GM19239 (cell line): ENCODE data around the gene RAB23.

Experiments used
- DNase-seq: peaks from one replicate; pipeline ENCODE4 v3.0.0; 2011; ENCODE audit warnings: low spot score; ENCODE audit not compliant: insufficient read length
- FAIRE-seq: peaks from 2 replicates; lab custom pipeline; 2011; peaks lifted over from hg19 to GRCh38; lab: Jason Lieb, UNC

The RAB23 gene

GRCh38 chr6:57221936-57222742 is at the start of gene RAB23:
Gene RAB23 (minus strand): TSS chr6:57222307. CDS start chr6:57210380, 11,927 bp downstream.
- DNase-seq (peak; percentile 69), FAIRE-seq (peak; percentile 89)

GRCh38 chr6:57268294-57268640 is 46.2 kb upstream of the RAB23 start:
- DNase-seq: no peak
- FAIRE-seq: no peak

DNA sequence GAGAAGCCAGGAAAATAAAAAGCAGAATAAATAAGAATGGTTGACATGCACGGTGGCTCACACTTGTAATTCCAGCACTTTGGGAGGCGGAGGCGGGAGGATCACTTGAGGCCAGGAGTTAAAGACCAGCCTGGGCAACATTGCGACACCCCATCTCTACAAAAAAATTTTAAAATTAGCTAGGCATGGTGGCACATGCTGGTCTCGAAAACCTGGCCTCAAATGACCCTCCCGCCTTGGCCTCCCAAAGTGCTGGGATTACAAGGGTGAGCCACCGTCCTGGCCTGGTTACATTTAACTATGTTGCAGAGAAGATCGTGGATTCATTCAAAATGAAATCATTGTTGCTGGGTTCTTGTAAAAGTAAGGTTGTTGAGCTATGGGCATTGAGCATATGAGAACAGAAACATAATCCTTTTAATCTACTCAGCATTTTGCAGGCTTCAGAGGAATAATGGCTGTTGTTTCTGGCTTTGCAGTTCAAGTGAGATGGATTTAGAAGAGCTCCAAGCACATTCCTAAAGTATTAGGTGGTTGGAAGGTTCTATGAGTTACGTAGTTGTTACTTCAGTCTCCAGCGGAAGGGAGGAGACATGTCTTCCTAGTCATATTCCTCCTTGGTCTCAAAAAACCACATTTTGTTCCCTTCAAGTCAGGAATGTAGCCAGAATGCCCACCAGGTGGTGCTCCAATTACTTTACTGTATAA is 45.6 kb upstream of the RAB23 start:
- no peak for DNase-seq
- FAIRE-seq: no peak

DNA sequence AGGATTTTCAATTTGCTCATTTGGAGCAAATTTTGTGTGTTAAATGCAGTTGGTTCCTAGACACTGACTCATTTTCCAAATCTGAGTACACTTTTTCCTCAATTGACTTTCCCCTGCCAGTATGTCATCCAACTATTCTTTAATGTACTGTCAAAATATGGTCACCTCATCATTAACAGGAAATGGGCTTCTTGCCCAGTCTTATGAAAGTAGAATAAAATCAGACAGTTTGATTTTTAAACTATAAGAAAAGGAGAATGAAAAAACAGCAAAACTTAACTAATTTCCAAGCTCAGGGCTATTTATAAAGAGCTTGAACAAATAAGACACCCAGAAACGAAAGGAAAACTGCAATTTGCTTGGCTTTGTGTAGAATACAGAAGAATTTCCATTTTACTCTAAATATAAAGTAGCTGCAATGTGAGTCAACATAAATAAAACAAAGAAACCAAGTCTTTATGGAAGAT is 43.7 kb upstream of the RAB23 start:
- no peak for DNase-seq
- no peak for FAIRE-seq

DNA sequence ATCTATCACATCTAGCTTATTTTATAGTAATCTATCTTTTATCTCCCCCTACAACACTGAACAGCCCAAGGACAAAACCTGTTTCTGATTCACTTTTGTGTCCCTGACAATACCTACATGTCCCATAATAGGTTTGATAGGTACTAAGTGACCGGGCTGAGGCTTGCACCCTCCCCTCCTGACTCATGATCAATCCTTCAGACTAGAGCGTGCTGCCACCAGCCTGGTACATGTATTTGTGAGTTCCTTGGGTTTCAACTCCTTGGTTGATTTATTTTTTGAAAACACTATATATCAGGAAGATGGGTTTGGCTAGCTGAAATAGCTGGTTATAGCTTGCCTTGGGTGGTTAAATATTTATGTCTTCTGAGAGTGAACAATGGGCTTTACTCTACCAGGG is 41.6 kb upstream of the RAB23 start:
- DNase-seq (no peak), FAIRE-seq (no peak)

DNA sequence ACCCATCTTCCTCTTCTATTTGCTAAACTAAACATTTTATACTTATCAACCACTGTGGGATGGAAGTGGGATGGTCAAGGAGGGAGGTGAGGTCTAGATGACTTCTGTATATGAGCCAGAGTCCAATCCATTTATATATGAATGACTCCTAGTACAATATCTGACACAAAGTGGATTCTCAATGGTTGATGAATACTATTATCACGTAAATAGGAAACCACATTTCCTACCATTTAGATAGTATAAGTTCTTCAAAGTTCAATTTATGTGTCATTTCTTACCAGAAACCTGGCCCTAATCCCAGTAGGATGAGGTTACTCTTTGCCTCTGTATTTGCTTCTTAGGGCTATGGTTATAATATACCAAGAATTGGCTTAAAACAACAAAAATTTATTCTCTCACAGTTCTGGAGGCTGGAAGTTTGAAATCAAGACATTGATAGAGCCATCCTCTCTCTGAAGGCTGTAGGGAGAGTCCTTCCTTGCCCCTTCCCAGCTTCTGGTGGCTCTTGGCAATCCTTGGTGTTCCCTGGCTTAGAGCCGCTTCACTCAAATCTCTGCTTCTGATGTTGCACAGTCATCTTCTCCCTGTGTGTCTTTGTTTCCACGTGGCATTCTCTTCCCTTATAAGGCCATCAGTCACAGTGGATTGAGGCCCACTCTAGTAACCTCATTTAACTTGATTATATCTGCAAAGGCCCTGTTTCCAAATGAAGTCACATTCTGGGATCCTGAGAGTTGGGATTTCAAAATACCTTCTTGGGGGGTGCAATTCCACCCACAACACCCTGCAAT is 41.0 kb upstream of the RAB23 start:
- DNase-seq (no peak), FAIRE-seq (no peak)

GRCh38 chr6:57262488-57262887 is 40.4 kb upstream of the RAB23 start:
- DNase-seq: no peak
- FAIRE-seq: no peak

GRCh38 chr6:57261926-57262325 is 39.8 kb upstream of the RAB23 start:
- no peak for DNase-seq
- FAIRE-seq: no peak

DNA sequence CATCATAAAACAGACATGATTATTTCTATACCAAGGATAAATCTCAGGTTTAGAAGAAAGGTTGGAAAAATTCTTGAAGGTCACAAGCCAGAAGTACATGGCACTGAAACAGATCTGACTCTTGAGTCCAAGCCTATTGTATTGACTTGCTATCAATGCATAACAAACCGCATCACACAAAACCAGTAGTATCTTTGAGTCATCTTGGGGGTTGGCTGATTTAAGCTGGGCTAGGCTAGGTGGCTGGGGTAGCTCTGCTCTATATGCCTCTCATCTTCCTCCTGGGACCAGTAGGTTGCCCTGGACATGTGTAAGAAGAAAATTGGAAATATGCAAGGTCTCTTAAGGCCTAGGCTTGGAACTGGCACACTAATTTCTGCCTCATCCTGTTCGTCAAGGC is 37.0 kb upstream of the RAB23 start:
- DNase-seq (no peak), FAIRE-seq (no peak)

DNA sequence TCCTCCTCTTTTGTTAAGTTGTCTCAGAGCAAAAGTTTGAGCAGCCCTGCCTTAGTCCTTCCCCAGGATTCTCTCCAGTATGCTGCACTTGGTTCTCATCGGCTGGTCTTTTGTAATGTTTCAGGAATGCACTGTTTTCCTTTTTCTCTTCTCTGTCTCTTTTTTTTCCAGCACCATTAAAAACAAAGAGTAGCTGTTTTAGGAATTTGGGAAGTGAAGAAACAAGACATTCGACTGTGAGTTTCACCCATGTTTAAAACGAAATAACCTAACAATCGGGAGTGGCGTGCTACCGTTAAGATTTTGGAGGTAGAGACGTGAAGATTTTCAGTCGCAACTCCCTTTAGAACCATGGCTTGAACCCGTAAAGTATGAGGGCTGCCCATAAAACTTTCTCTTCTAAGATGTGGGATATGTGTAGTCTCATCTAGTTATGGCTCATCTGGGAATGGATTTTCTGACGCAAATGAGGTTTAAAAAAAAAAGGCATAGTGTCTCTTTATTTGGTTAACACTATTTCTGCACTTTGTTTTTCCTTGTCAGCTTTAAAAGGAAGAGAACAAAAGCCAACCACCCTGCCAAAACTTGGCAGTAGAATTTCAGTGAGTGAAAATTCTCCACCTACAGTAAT is 35.9 kb upstream of the RAB23 start:
- FAIRE-seq: no peak
- no peak for DNase-seq

DNA sequence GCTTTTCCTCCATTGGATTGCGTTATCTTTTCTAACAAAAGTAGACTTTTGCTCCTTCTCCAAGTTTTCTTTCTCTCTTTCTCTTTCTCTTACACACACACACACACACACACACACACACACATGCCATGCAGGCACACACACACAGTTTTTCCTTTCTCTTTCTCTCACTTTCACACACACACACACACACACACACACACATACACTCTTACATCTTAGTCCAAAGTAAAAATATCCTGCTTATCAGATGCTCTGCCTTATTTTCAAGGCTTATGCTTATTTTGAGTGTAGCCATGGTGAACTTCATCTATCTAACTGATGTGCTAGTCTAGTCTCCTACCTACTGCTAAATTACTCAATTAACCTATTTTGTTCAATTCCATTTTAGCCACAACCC is 34.4 kb upstream of the RAB23 start:
- DNase-seq: no peak
- no peak for FAIRE-seq

DNA sequence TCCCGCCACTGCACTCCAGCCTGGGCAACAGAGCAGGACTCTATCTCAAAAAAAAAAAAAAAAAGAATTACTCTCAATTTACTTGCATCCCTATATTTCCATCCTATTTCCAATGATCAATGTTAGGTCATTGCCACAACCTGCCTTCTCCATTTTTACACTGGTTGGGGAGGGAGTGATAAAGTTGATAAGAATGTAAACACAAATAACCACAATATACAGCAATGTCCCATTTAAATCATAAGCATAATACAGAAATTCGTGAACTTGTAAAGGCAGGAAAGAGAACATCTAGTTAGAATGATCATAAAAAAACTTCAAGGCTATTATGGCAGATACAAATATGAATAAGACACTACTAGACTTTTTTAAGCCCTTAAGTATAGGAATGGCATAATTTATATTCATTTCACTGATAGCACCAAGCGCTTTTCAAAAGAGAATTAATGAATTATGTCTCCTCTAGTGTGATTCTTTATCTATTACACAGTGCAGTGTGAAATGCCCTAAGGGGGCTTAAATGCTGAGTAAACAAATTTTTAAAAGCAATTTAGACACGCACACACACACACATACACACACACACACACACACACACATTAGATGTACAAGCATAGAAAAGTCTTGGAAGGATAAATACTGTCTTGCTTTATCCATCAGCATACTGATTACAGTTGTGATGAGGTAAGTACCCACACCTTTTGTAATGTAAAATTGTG is 33.5 kb upstream of the RAB23 start:
- DNase-seq (no peak), FAIRE-seq (no peak)

DNA sequence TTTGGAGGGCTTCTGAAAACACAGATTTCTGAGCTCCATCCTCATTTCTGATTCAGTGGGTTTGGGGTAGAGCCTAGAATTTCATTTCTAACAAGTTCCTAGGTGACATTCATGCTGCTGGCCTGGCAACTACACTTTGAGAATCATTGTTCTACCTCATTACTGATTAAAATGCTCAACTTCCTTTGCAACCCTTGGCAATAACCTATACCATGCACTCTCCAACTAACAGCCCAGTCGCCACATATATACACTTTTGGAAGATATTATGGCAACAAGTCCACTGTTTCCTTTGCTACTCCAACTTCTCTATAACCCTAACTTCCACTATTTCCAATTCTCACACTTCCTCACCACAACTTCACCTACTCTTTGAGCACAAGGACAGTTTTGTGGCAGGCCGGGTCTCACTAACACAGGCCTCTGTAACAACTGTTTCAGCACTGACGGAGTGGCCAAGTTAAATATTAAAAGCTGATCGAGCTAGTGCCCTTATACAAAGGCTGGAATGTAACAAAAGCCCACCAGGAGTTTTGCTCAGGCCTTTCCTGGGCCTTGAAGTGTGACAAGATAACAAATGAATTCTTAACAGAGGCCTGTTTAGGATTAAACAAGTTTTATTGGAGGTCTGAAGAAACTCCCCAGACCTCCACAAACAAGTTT is 32.1 kb upstream of the RAB23 start:
- FAIRE-seq (no peak), DNase-seq (no peak)

GRCh38 chr6:57252975-57253374 is 30.9 kb upstream of the RAB23 start:
- no peak for DNase-seq
- no peak for FAIRE-seq

DNA sequence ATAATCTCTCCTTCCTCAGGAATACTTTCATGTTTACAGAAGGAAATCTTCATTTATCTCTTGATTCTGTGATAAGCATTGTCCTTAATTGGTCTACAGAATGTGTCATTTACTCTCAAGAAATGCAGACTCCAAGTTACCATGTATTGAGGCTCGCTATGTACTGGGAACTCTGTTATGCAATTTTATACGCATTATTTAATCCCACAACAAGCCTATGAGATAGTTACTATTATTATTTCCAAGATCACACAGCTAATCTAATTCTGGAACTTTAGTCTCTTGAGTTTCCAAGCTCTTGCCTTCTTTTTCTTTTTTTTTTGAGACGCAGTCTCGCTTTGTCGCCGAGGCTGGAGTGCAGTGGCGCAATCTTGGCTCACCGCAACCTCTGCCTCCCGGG is 30.0 kb upstream of the RAB23 start:
- FAIRE-seq (no peak), DNase-seq (no peak)

- no peak for DNase-seq
- no peak for FAIRE-seq
These were observed 28.2 kb upstream of the RAB23 start for GRCh38 chr6:57250348-57250747.

GRCh38 chr6:57248311-57248895 is 26.3 kb upstream of the RAB23 start:
- DNase-seq: no peak
- FAIRE-seq: no peak

DNA sequence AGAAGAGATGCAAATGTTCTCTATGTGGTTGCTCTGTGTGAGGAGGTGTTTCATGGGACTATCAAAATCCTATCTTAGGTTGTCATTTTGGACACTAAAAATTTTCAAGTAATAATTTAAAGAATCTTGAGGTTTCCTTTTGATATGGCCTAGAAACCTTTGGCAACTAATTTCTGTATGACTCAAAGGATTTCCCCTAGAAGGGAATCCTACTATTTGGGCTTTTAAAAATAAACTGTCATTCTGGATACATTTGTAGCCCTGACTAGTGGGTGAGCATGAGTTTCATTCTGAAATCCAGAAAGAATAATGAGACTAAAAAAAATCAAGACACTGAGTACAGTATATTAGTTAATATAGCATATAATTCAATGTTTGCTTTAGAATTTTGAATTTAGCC is 25.5 kb upstream of the RAB23 start:
- FAIRE-seq (no peak), DNase-seq (no peak)

DNA sequence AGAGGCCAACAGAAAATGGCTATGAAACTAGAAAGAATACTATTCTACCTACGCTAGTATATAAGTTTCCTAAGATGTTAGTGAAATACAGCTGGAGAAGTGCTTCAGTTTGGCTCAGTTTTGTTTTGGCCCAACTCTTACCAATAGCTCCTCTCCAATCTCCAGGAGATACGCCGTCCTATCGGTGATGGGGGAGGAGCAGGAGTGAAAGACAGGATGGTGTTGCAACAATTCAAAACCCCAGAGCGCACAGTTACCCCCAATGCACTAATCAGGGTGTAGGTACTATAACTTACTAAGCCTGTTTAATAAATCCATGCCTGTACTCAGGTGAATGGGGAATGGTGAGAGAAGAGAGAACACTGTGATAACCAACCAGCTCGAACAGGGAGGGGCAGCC is 24.2 kb upstream of the RAB23 start:
- no peak for DNase-seq
- FAIRE-seq: no peak
